CD14-positive monocyte (primary cell): ENCODE measurements around the gene ERMARD. TPM values are rescaled to one million over a fixed set of nuclear protein-coding genes. Genes with fewer than 3 reads are reported as not detected.

Source experiments
- DNase-seq, 3 donors: peaks; one replicate each; pipeline ENCODE4 v3.0.0-alpha.2; 2011 to 2022
- H2AFZ ChIP-seq: 2 replicates; pipeline ENCODE4 v1.6.0; 2012; ENCODE audit warnings: mild to moderate bottlenecking, low read depth, low read length, inconsistent platforms; ENCODE audit not compliant: insufficient read depth, poor library complexity, severe bottlenecking
- H3K27ac ChIP-seq, 2 donors: 1 replicate in 1 of 2; 2 replicates in 1 of 2; pipeline ENCODE4 v1.5.1; 2012 to 2013; ENCODE audit warnings: low read length in 2 of 2, control low read depth in 1 of 2, inconsistent platforms in 1 of 2, low read depth in 1 of 2, mild to moderate bottlenecking in 1 of 2
- H3K27me3 ChIP-seq, 2 donors: one replicate each; pipeline versions ENCODE4 v1.6.0 to v1.6.1; 2011 to 2013; ENCODE audit warnings: low read length in 2 of 2; ENCODE audit not compliant: control insufficient read depth in 2 of 2, insufficient read depth in 2 of 2
- H3K36me3 ChIP-seq, 2 donors: replicated peaks in 1 of 2; 1 replicate in 1 of 2; 2 replicates in 1 of 2; pipeline versions ENCODE4 v1.5.1 to v1.6.1; 2012 to 2013; ENCODE audit warnings: low read length in 2 of 2, control low read depth in 1 of 2, inconsistent platforms in 1 of 2, mild to moderate bottlenecking in 1 of 2; ENCODE audit not compliant: insufficient read depth in 2 of 2, control insufficient read depth in 1 of 2
- H3K4me1 ChIP-seq, 2 donors: 1 replicate in 1 of 2; 2 replicates in 1 of 2; pipeline versions ENCODE4 v1.5.1 to v1.6.1; 2012 to 2013; ENCODE audit warnings: low read length in 2 of 2, control low read depth in 1 of 2, inconsistent platforms in 1 of 2, mild to moderate bottlenecking in 1 of 2, moderate library complexity in 1 of 2; ENCODE audit not compliant: insufficient read depth in 2 of 2, control insufficient read depth in 1 of 2
- H3K4me2 ChIP-seq: replicated peaks from 2 replicates; pipeline ENCODE3; 2012; ENCODE audit warnings: low read length, moderate library complexity, mild to moderate bottlenecking; ENCODE audit not compliant: poor library complexity, severe bottlenecking; ENCODE audit errors: extremely low read depth
- H3K4me3 ChIP-seq, 3 experiments: fragments of 200-600 bp in 1 of 3; sonication (generic) in 1 of 3; replicated peaks in 1 of 3; 1 replicate in 2 of 3; 2 replicates in 1 of 3; pipeline ENCODE4 v1.5.1; 2011 to 2013; ENCODE audit warnings: low read length in 3 of 3, mild to moderate bottlenecking in 3 of 3, control low read depth in 2 of 3, low read depth in 2 of 3, inconsistent platforms in 1 of 3, moderate library complexity in 1 of 3
- H3K79me2 ChIP-seq: 2 replicates; pipeline ENCODE4 v1.6.0; 2012; ENCODE audit warnings: mild to moderate bottlenecking, control low read depth, inconsistent platforms, low read length, moderate library complexity; ENCODE audit not compliant: insufficient read depth
- H3K9ac ChIP-seq: 2 replicates; pipeline ENCODE4 v1.6.0; 2017; ENCODE audit warnings: low read length, mild to moderate bottlenecking; ENCODE audit not compliant: insufficient read depth, poor library complexity, severe bottlenecking
- H3K9me3 ChIP-seq, 2 donors: replicated peaks in 1 of 2; 1 replicate in 1 of 2; 2 replicates in 1 of 2; pipeline versions ENCODE4 v1.5.1 to v1.6.1; 2012 to 2013; ENCODE audit warnings: low read length in 2 of 2, control low read depth in 1 of 2; ENCODE audit not compliant: control insufficient read depth in 1 of 2, insufficient read depth in 1 of 2
- H4K20me1 ChIP-seq: 2 replicates; pipeline ENCODE4 v1.6.0; 2012; ENCODE audit warnings: mild to moderate bottlenecking, low read length, control low read depth, moderate library complexity; ENCODE audit not compliant: insufficient read depth
- H3K27ac Mint-ChIP-seq, 7 donors: one replicate each; pipeline ENCODE4 v1.8.0; 2020; ENCODE audit warnings: mild to moderate bottlenecking in 7 of 7, mixed read lengths in 7 of 7, moderate library complexity in 6 of 7, inconsistent platforms in 2 of 7
- H3K27me3 Mint-ChIP-seq, 3 donors: one replicate each; pipeline ENCODE4 v1.8.0; 2021 to 2022; ENCODE audit warnings: low read depth in 3 of 3, mild to moderate bottlenecking in 3 of 3, mixed read lengths in 3 of 3, moderate library complexity in 3 of 3, inconsistent platforms in 1 of 3
- H3K36me3 Mint-ChIP-seq, 2 donors: one replicate each; pipeline ENCODE4 v1.8.0; 2020; ENCODE audit warnings: mixed read lengths in 2 of 2, inconsistent platforms in 1 of 2, mild to moderate bottlenecking in 1 of 2
- H3K4me1 Mint-ChIP-seq: one replicate; pipeline ENCODE4 v1.8.0; 2020; ENCODE audit warnings: mild to moderate bottlenecking, mixed read lengths
- H3K4me3 Mint-ChIP-seq, 2 donors: one replicate each; pipeline ENCODE4 v1.8.0; 2020; ENCODE audit warnings: mild to moderate bottlenecking in 2 of 2, mixed read lengths in 2 of 2, moderate library complexity in 1 of 2
- H3K9me3 Mint-ChIP-seq, 7 donors: one replicate each; pipeline ENCODE4 v1.8.0; 2020 to 2022; ENCODE audit warnings: mixed read lengths in 7 of 7, mild to moderate bottlenecking in 6 of 7, moderate library complexity in 6 of 7, inconsistent platforms in 2 of 7
- CTCF ChIP-seq: fragments of 200-600 bp; IDR thresholded peaks from one replicate; pipeline ENCODE4 v1.8.0; 2022; ENCODE audit warnings: antibody characterized with exemption, mild to moderate bottlenecking
- WGBS: methylation state at CpG from one replicate; pipeline ENCODE4 v1.1.5; 2013; ENCODE audit warnings: missing lambda C conversion rate; ENCODE audit not compliant: insufficient coverage; 5-methylcytosine and 5-hydroxymethylcytosine counted together
- intact Hi-C, 2 donors: fragments of 100-400 bp; cut with micrococcal nuclease; formaldehyde crosslinking; loops; one replicate each; pipeline versions ENCODE4 v1.15.0 to v1.15.1; 2023
- polyA plus RNA-seq, 3 donors: library from polyadenylated mRNA; depleted of rRNA in 1 of 3; unstranded in 2 of 3; stranded (reverse) in 1 of 3; fragments of 300-500 nt in 2 of 3; fragments of >200 nt in 1 of 3; fragmentation: Illumina TruSeq in 2 of 3; gene quantifications; 1 replicate in 2 of 3; 2 replicates in 1 of 3; pipeline ENCODE4 v1.2.3, GENCODE V29; 2012 to 2021

Gene ERMARD
- polyA plus RNA-seq, 3 donors = 10.6 to 33.0 (median 11.2) TPM

DNA sequence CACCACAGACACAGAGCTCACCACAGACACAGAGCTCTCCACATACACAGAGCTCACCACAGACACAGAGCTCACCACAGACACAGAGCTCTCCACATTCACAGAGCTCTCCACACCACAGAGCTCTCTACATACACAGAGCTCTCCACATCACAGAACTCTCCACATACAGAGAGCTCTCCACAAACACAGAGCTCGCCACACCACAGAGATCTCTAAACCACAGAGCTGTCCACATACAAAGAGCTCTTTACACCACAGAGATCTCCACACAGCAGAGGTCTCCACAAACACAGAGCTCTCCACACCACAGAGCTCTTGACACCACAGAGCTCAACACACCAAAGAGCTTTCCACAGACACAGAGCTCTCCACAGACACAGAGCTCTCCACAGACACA, 55.8 kb downstream of the ERMARD start:
- 17% methylated on average over 1 of the region's 1 CpG for WGBS
- H3K79me2 ChIP-seq = no peaks in the 10 kb centered on the region
- no peak for TF ChIP-seq CTCF
- no peaks in the 10 kb centered on the region for H3K4me1 ChIP-seq
- H3K4me3 Mint-ChIP-seq = no peak overlapping the region
- intact Hi-C loops = no loop called here
- no peaks in the 10 kb centered on the region for H3K36me3 Mint-ChIP-seq
- no peaks in the 10 kb centered on the region for H3K9me3 Mint-ChIP-seq
- no peak for DNase-seq
- no peaks in the 10 kb centered on the region for H3K9me3 ChIP-seq
- no peak overlapping the region for H3K4me3 ChIP-seq
- no peak overlapping the region for H3K27ac Mint-ChIP-seq
- no peak overlapping the region for H3K9ac ChIP-seq
- H4K20me1 ChIP-seq = no peaks in the 10 kb centered on the region
- no peaks in the 10 kb centered on the region for H3K27me3 ChIP-seq
- H3K36me3 ChIP-seq = no peaks in the 10 kb centered on the region
- peaks cover 4% of the 10 kb centered on the region for H3K4me1 Mint-ChIP-seq
- H3K4me2 ChIP-seq = no peak overlapping the region
- H3K27ac ChIP-seq = no peak overlapping the region
- no peak overlapping the region for H2AFZ ChIP-seq
- peaks cover 6 to 19% (median 10%) of the 10 kb centered on the region in 3 donors for H3K27me3 Mint-ChIP-seq

GRCh38 chr6:169807699-169808607, 56.5 kb downstream of the ERMARD start:
- WGBS = 75% methylated on average over 6 of the region's 9 CpGs
- no peaks in the 10 kb centered on the region for H3K4me1 ChIP-seq
- intact Hi-C loops = no loop called here
- H3K27ac Mint-ChIP-seq = peak overlapping the region in 2 of 7 donors; percentile 5 to 32
- H3K9ac ChIP-seq = no peak overlapping the region
- no peak overlapping the region for H3K27ac ChIP-seq
- no peak overlapping the region for H3K4me2 ChIP-seq
- no peaks in the 10 kb centered on the region for H3K36me3 Mint-ChIP-seq
- no peak for TF ChIP-seq CTCF
- H3K9me3 ChIP-seq = no peaks in the 10 kb centered on the region
- DNase-seq = no peak
- no peak overlapping the region for H3K4me3 ChIP-seq
- no peak overlapping the region for H3K4me3 Mint-ChIP-seq
- H3K9me3 Mint-ChIP-seq = no peaks in the 10 kb centered on the region
- no peaks in the 10 kb centered on the region for H3K27me3 ChIP-seq
- no peak overlapping the region for H2AFZ ChIP-seq
- H3K4me1 Mint-ChIP-seq = peaks cover 4% of the 10 kb centered on the region
- H4K20me1 ChIP-seq = no peaks in the 10 kb centered on the region
- no peaks in the 10 kb centered on the region for H3K79me2 ChIP-seq
- H3K27me3 Mint-ChIP-seq = peaks cover 6 to 19% (median 10%) of the 10 kb centered on the region in 3 donors
- H3K36me3 ChIP-seq = no peaks in the 10 kb centered on the region
